GM18508 (cell line): ENCODE measurements around the gene ZSCAN4.

Experiments
- ATAC-seq: cut with Tn5 transposase; IDR thresholded peaks from one replicate; pipeline ENCODE4 v1.9.1; 2021; ENCODE audit warnings: moderate number of reproducible peaks; ENCODE audit not compliant: insufficient read depth, unreplicated experiment

Gene ZSCAN4

DNA sequence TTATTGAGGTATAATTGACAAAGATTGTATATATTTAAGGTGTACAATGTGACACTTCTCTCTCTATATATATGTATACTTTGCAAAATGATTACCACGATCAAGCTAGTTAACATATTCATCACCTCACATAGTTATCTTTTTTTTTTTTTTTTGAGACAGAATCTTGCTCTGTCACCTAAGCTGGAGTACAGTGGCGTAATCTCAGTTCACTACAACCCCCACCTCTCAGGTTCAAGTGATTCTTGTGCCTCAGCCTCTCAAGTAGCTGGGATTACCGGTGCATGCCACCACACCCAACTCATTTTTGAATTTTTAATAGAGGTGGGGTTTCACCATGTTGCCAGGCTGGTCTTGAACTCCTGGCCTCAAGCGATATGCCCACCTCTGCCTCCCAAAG, 3.7 kb downstream of the ZSCAN4 start:
- ATAC-seq: no peak

DNA sequence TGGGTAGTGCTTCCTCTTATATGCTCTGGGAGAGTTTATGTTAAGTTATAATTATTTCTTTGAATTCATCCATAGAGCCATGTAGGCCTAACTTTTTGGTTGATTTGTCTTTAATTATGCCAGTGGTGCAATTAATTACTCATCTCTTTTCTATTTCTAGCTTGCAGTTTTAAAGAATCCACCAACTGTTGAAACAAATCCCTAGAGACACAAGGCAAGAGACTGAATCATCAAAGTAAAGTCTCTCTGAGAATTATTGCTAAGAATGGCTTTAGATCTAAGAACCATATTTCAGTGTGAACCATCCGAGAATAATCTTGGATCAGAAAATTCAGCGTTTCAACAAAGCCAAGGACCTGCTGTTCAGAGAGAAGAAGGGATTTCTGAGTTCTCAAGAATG, 7.1 kb downstream of the ZSCAN4 start:
- no peak for ATAC-seq

DNA sequence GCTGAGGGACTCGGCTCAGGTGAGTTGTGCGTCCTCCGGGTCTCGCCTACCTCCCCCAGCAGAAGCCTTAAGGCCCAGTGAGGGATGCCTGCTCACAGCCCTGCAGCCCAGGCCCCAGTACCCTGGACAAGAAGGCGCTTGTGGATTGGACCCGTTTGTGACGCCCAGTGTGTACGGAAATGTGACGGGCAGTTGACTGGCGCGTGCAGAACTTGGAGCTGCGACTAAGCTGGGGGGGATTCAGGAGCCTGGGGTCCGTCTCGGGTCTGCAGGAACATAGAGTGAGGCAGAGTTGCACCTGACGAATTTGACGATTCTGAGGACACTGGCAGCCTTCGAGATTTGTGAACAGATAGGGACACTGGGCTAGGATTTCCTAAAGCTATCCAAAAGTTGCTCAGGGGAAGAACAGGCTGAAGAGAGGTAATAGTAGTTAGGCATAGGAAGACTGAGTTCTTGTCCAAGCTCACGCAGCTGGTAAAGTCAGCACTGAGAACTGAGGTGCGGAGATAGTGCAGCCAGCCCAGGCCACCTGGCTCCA, 13.6 kb downstream of the ZSCAN4 start:
- no peak for ATAC-seq

DNA sequence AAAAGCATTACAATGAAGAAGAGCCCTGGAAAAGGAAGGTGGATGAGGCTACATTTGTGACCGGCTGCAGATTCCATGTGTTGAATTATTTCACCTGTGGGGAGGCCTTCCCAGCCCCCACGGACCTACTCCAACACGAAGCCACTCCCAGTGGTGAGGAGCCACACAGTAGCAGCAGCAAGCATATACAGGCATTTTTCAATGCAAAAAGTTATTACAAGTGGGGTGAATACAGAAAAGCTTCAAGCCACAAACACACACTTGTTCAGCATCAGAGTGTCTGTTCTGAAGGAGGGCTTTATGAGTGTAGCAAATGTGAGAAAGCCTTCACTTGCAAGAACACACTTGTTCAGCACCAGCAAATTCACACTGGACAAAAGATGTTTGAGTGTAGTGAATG, 18.0 kb downstream of the ZSCAN4 start:
- ATAC-seq: no peak

DNA sequence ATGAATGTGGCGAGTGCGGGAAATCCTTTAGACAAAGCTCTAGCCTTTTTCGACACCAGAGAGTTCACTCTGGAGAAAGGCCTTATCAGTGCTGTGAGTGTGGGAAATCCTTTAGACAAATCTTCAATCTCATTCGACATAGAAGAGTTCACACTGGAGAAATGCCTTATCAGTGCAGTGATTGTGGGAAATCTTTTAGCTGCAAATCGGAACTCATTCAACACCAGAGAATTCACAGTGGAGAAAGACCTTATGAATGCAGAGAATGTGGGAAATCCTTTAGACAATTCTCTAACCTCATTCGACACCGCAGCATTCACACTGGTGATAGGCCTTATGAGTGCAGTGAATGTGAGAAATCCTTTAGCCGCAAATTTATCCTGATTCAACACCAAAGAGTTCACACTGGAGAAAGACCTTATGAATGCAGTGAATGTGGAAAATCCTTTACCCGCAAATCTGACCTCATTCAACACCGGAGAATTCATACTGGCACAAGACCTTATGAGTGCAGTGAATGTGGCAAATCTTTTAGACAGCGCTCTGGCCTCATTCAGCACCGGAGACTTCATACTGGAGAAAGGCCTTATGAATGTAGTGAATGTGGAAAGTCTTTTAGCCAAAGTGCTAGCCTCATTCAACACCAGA, 18.8 kb downstream of the ZSCAN4 start:
- ATAC-seq: no peak

DNA sequence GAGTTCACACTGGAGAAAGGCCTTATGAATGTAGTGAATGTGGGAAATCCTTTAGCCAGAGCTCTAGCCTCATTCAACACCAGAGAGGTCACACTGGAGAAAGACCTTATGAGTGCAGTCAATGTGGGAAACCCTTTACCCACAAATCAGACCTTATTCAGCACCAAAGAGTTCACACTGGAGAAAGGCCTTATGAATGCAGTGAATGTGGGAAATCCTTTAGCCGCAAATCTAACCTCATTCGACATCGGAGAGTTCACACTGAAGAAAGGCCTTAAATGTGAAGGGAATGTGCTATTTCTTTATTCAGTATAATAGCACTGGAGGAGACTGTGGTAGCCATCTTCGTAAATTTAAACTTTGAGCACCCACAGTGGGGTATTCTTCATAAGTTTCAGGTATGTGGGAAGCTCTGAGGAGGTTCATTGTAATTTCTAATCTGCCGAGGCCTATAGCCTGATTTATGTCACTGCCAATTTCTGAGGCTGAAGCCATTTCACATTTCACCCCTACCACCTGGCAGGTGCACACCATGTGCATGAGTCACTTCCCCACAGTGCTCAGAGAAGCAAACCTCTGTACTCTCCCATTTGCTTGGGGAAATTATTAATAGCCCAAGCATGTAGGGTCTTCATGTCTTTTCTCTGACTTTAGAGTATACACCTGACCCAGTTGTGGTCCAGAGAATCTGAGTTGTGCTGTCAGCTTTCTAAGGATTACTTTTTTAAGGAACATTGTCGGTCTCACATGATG, 19.5 kb downstream of the ZSCAN4 start:
- no peak for ATAC-seq

DNA sequence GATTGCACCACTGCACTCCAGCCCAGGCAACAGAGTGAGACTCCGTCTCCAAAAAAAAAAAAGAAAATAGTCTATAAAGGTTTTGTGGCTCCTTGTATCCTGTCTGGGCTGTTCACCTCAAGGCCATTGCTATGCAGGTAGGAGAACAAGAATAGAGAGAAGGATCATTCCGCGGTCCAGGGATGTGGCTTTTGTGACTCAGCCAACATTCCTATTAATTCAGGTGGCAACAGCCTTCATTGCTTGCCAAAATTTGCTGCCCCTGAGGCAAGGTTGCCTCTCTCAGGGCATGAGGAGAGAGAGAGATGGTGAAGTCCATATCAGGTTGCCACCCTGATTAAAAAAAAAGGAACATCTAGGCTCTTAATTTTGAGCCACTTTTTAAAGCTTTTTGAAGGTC, 21.0 kb downstream of the ZSCAN4 start:
- ATAC-seq: no peak

DNA sequence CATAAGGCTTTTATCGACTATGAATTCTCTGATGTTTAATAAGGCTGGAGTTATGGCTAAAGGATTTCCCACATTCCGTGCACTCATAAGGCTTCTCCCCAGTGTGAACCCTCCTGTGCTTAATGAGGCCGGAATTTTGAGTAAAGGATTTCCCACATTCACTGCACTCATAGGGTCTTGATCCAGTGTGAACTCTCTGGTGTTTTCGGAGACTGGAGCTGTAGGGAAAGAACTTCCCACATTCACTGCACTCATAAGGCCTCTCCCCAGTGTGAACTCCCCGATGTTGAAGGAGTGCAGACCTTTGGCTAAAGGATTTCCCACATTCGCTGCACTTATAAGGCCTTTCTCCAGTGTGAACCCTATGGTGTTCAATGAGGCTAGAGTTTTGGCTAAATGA, 32.9 kb downstream of the ZSCAN4 start:
- ATAC-seq: no peak

DNA sequence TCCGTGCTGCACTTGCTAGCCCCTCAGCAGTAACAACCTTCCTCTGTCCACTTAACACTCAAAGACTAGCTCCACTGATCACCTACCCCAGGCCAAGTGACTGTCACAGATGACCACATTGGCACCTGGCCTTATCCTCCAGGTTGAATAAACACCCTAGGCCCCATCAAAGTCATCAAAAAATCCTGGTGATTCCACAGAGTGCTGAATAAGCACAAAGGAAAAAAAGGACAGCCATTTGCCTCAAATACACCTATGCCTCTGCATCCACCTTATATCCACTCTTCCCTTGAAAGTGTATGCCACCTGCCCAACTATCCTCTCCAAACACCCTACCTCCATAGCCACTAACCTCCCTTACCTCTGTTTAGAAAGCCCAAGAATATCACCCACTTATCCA, 37.6 kb downstream of the ZSCAN4 start:
- ATAC-seq: no peak

DNA sequence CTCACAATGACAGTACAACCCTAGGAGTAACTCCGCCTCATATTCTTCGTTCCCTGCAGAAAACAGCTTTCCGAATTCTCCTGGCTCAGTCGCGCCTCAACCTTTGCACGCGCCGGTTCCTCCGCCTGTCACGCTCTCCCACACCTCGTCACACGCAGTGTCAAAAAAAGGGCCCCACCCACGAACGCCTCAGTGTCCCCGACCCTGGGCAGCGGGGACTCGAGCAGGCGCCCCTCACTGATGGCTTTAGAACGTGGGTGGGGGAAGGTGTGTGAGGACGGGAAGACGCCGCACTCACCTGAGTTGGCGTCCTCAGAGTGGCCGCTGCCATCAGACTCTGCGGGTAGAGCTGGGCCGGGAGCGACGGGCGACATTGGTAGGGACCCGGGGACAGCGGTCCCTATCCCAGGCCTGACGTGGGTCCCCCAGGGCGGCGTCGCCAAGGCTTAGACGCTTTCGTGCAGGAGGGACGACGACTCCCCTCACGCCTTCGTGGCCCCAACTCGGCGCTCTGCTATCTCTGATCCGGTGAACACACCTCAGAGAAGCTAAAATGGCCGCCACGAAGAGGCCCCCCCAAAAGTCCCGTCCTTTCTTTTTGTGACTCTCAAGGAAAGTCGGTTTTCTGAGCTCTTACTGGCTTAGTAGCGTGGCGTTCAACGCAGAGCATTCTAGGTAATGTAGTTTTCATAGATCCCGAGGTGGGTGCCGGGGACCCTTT, 40.1 kb downstream of the ZSCAN4 start, which contains the start of gene ZNF154:
Gene ZNF154, minus strand, starts transcription at position 564 of the 721 bp plus-strand sequence. Its CDS starts 233 bp downstream, at position 331.
- no peak for ATAC-seq

DNA sequence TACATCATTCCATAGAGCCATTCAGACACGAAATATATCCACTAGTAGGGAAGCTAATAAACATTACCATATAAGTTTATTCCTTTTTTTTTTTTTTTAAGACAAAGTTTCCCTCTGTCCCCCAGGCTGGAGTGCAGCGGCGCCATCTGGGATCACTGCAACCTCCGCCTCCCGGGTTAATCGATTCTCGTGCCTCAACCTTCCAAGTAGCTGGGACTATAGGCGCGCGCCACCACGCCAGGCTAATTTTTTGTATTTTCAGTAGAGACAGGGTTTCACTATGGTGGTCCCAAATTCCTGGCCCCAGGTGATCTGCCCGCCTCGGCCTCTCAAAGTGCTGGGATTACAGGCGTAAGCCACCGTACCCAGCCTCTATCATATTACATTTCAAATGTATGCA, 40.9 kb downstream of the ZSCAN4 start:
- no peak for ATAC-seq

DNA sequence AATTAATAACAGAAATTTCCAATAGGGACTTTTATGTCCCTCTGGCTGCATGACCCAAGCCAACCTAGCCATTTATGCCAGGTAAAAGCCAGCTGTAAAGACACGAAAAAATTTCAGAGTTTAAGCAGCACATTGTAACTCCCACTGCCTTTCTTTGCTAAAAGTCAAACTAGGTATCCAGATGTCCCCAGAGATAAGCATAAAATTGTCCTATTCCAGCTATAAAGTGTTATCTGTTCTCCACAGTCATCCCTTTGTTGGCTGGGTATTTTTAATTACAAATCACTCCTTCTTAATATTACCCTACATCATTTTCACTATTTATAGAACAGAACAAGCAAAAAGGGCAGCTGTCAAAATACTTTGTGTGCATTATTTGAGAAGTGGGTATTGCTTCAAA, 43.5 kb downstream of the ZSCAN4 start:
- no peak for ATAC-seq

DNA sequence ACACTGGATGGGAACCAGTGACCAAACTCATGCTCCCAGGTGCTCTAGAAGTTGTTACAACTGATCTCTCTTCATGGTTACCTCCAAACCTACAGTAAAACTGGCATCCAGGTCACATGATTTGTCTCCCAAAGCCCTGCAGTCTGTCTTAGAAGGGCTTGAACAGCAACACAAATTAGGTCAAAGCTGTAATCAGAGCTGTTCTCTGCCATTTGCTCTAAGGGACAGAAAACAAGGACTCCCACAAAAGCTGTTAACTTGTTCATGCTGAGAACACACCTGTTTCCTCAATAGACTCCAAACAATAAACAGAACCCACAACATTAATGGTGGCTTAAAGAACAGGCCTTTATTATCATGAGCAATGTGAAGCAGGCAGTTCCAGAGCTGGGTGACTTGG, 50.7 kb downstream of the ZSCAN4 start:
- no peak for ATAC-seq

DNA sequence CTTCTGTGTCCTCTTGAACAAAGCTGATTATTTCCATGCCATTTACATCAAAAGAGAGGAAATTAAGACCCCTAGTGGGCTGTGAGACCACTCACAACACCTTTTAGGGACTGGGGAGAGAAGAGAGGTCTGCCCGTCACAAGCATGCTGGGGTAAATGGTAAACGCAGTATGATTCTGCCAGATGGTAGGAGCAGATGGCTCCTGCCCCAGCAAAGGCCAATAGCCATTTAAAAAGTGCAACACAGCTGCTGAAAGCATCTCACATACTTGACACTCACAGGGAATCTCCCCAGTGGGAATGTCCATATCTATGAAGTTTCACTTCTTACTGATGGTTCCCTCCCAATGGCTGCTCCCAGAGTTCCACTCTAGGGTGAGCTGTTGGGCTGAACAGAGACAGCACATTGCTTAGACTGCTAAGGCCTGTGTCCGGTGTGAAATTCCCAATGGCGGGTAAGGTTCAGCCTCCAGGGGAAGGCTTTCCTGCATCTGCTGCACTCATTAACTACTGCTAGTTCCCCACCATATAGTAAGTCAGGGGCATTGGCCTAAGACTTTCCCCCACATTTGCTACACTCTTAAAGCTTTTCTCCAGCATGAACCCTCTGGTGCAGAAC, 51.3 kb downstream of the ZSCAN4 start:
- no peak for ATAC-seq

DNA sequence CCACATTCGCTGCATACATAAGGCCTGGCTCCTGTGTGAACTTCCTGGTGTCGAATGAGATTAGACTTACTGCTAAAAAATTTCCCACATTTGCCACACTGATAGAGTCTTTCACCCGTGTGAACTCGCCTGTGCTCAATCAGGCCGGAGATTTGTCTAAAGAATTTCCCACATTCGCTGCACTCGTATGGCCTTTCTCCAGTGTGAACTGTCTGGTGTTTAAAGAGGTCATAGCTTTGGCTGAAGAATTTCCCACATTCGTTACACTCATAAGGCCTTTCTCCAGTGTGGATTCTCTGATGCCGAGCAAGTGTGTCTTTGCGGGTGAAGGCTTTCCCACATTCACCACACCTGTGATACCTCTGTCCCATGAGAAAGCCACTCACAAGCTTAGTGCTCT, 52.1 kb downstream of the ZSCAN4 start:
- ATAC-seq: no peak
